ENCODE measurements around the gene MAML3.
A peak's percentile ranks its signal among the peaks of the same experiment; 100 is the strongest.

MAML3 gene

GRCh38 chr4:140153718-140154571 lies at the start of gene MAML3:
MAML3 (minus strand) TSS chr4:140154184; CDS start chr4:140153327, 857 bp downstream.
- H3K9ac ChIP-seq (ENCODE audit: low read depth in 1 of 2, low read length in 2 of 2): peak within 1 kb of the TSS; percentile 83 to 96
- no peaks in the 10 kb centered on the region for H3K36me3 ChIP-seq (ENCODE audit: control insufficient read depth in 2 of 2, insufficient read depth in 2 of 2, low read length in 2 of 2)
- peak within 1 kb of the TSS; percentile 89 to 90 for H3K4me3 ChIP-seq (ENCODE audit: low read length in 2 of 2)
- no peaks in the 10 kb centered on the region for H3K9me3 ChIP-seq (ENCODE audit: control insufficient read depth in 2 of 2, low read length in 2 of 2)
- no peaks in the 10 kb centered on the region for H3K27me3 ChIP-seq (ENCODE audit: control insufficient read depth in 2 of 2, insufficient read depth in 2 of 2, low read length in 2 of 2)
- peaks cover 19 to 28% of the 10 kb centered on the region in 2 donors for H3K4me1 ChIP-seq (ENCODE audit: control insufficient read depth in 2 of 2, insufficient read depth in 2 of 2, low read length in 2 of 2)
- H3K27ac ChIP-seq (ENCODE audit: low read depth in 2 of 2, low read length in 2 of 2): peak within 1 kb of the TSS; percentile 91 to 97

GRCh38 chr4:140198942-140199341 lies 45.0 kb upstream of the MAML3 start:
- H3K27me3 ChIP-seq (ENCODE audit: control insufficient read depth in 2 of 2, insufficient read depth in 2 of 2, low read length in 2 of 2): no peaks in the 10 kb centered on the region
- no peaks in the 10 kb centered on the region for H3K36me3 ChIP-seq (ENCODE audit: control insufficient read depth in 2 of 2, insufficient read depth in 2 of 2, low read length in 2 of 2)
- no peaks in the 10 kb centered on the region for H3K9me3 ChIP-seq (ENCODE audit: control insufficient read depth in 2 of 2, low read length in 2 of 2)
- no peak overlapping the region for H3K4me3 ChIP-seq (ENCODE audit: low read length in 2 of 2)
- no peak overlapping the region for H3K27ac ChIP-seq (ENCODE audit: low read depth in 2 of 2, low read length in 2 of 2)
- no peaks in the 10 kb centered on the region for H3K4me1 ChIP-seq (ENCODE audit: control insufficient read depth in 2 of 2, insufficient read depth in 2 of 2, low read length in 2 of 2)
- H3K9ac ChIP-seq (ENCODE audit: low read depth in 1 of 2, low read length in 2 of 2): no peak overlapping the region

GRCh38 chr4:140195806-140196205 lies 41.8 kb upstream of the MAML3 start:
- no peaks in the 10 kb centered on the region for H3K36me3 ChIP-seq (ENCODE audit: control insufficient read depth in 2 of 2, insufficient read depth in 2 of 2, low read length in 2 of 2)

GRCh38 chr4:140189805-140190204 lies 35.8 kb upstream of the MAML3 start:
- no peaks in the 10 kb centered on the region for H3K27me3 ChIP-seq (ENCODE audit: control insufficient read depth in 2 of 2, insufficient read depth in 2 of 2, low read length in 2 of 2)
- H3K36me3 ChIP-seq (ENCODE audit: control insufficient read depth in 2 of 2, insufficient read depth in 2 of 2, low read length in 2 of 2): no peaks in the 10 kb centered on the region
- H3K27ac ChIP-seq (ENCODE audit: low read depth in 2 of 2, low read length in 2 of 2): no peak overlapping the region
- no peaks in the 10 kb centered on the region for H3K9me3 ChIP-seq (ENCODE audit: control insufficient read depth in 2 of 2, low read length in 2 of 2)
- peaks cover 7 to 11% of the 10 kb centered on the region in 2 donors for H3K4me1 ChIP-seq (ENCODE audit: control insufficient read depth in 2 of 2, insufficient read depth in 2 of 2, low read length in 2 of 2)
- no peak overlapping the region for H3K4me3 ChIP-seq (ENCODE audit: low read length in 2 of 2)
- H3K9ac ChIP-seq (ENCODE audit: low read depth in 1 of 2, low read length in 2 of 2): no peak overlapping the region

More at GRCh38 chr4:140195806-140196205, 41.8 kb upstream of the MAML3 start:
- Histone ChIP-seq H3K9me3 (ENCODE audit: control insufficient read depth in 2 of 2, low read length in 2 of 2) (no peaks in the 10 kb centered on the region), H3K27ac (ENCODE audit: low read depth in 2 of 2, low read length in 2 of 2) (no peak overlapping the region), H3K9ac (ENCODE audit: low read depth in 1 of 2, low read length in 2 of 2) (no peak overlapping the region), H3K4me3 (ENCODE audit: low read length in 2 of 2) (no peak overlapping the region), H3K4me1 (ENCODE audit: control insufficient read depth in 2 of 2, insufficient read depth in 2 of 2, low read length in 2 of 2) (no peaks in the 10 kb centered on the region), H3K27me3 (ENCODE audit: control insufficient read depth in 2 of 2, insufficient read depth in 2 of 2, low read length in 2 of 2) (no peaks in the 10 kb centered on the region)

GRCh38 chr4:140188975-140189374 lies 35.0 kb upstream of the MAML3 start:
- H3K27ac ChIP-seq (ENCODE audit: low read depth in 2 of 2, low read length in 2 of 2): no peak overlapping the region
- H3K27me3 ChIP-seq (ENCODE audit: control insufficient read depth in 2 of 2, insufficient read depth in 2 of 2, low read length in 2 of 2): no peaks in the 10 kb centered on the region
- H3K9me3 ChIP-seq (ENCODE audit: control insufficient read depth in 2 of 2, low read length in 2 of 2): no peaks in the 10 kb centered on the region
- H3K9ac ChIP-seq (ENCODE audit: low read depth in 1 of 2, low read length in 2 of 2): no peak overlapping the region
- no peaks in the 10 kb centered on the region for H3K36me3 ChIP-seq (ENCODE audit: control insufficient read depth in 2 of 2, insufficient read depth in 2 of 2, low read length in 2 of 2)
- H3K4me1 ChIP-seq (ENCODE audit: control insufficient read depth in 2 of 2, insufficient read depth in 2 of 2, low read length in 2 of 2): peaks cover 7 to 11% of the 10 kb centered on the region in 2 donors
- no peak overlapping the region for H3K4me3 ChIP-seq (ENCODE audit: low read length in 2 of 2)

GRCh38 chr4:140187316-140187695 lies 33.3 kb upstream of the MAML3 start:
- Histone ChIP-seq H3K4me3 (ENCODE audit: low read length in 2 of 2) (no peak overlapping the region), H3K27me3 (ENCODE audit: control insufficient read depth in 2 of 2, insufficient read depth in 2 of 2, low read length in 2 of 2) (no peaks in the 10 kb centered on the region), H3K9me3 (ENCODE audit: control insufficient read depth in 2 of 2, low read length in 2 of 2) (no peaks in the 10 kb centered on the region), H3K4me1 (ENCODE audit: control insufficient read depth in 2 of 2, insufficient read depth in 2 of 2, low read length in 2 of 2) (peaks cover 7 to 14% of the 10 kb centered on the region in 2 donors), H3K9ac (ENCODE audit: low read depth in 1 of 2, low read length in 2 of 2) (no peak overlapping the region), H3K27ac (ENCODE audit: low read depth in 2 of 2, low read length in 2 of 2) (peak overlapping the region; percentile 11 to 35), H3K36me3 (ENCODE audit: control insufficient read depth in 2 of 2, insufficient read depth in 2 of 2, low read length in 2 of 2) (no peaks in the 10 kb centered on the region)

- H3K9ac ChIP-seq (ENCODE audit: low read depth in 1 of 2, low read length in 2 of 2): no peak overlapping the region
- peak overlapping the region; percentile 11 to 35 for H3K27ac ChIP-seq (ENCODE audit: low read depth in 2 of 2, low read length in 2 of 2)
- H3K36me3 ChIP-seq (ENCODE audit: control insufficient read depth in 2 of 2, insufficient read depth in 2 of 2, low read length in 2 of 2): no peaks in the 10 kb centered on the region
- no peaks in the 10 kb centered on the region for H3K27me3 ChIP-seq (ENCODE audit: control insufficient read depth in 2 of 2, insufficient read depth in 2 of 2, low read length in 2 of 2)
- no peak overlapping the region for H3K4me3 ChIP-seq (ENCODE audit: low read length in 2 of 2)
- no peaks in the 10 kb centered on the region for H3K9me3 ChIP-seq (ENCODE audit: control insufficient read depth in 2 of 2, low read length in 2 of 2)
- H3K4me1 ChIP-seq (ENCODE audit: control insufficient read depth in 2 of 2, insufficient read depth in 2 of 2, low read length in 2 of 2): peaks cover 7 to 14% of the 10 kb centered on the region in 2 donors
Measured at GRCh38 chr4:140186651-140187315, 32.8 kb upstream of the MAML3 start.

GRCh38 chr4:140186082-140186438 lies 32.1 kb upstream of the MAML3 start:
- peak overlapping the region; percentile 11 to 35 for H3K27ac ChIP-seq (ENCODE audit: low read depth in 2 of 2, low read length in 2 of 2)
- peaks cover 7 to 14% of the 10 kb centered on the region in 2 donors for H3K4me1 ChIP-seq (ENCODE audit: control insufficient read depth in 2 of 2, insufficient read depth in 2 of 2, low read length in 2 of 2)
- H3K27me3 ChIP-seq (ENCODE audit: control insufficient read depth in 2 of 2, insufficient read depth in 2 of 2, low read length in 2 of 2): no peaks in the 10 kb centered on the region
- no peaks in the 10 kb centered on the region for H3K9me3 ChIP-seq (ENCODE audit: control insufficient read depth in 2 of 2, low read length in 2 of 2)
- H3K36me3 ChIP-seq (ENCODE audit: control insufficient read depth in 2 of 2, insufficient read depth in 2 of 2, low read length in 2 of 2): no peaks in the 10 kb centered on the region
- no peak overlapping the region for H3K9ac ChIP-seq (ENCODE audit: low read depth in 1 of 2, low read length in 2 of 2)
- H3K4me3 ChIP-seq (ENCODE audit: low read length in 2 of 2): no peak overlapping the region

GRCh38 chr4:140185412-140186081 lies 31.6 kb upstream of the MAML3 start:
- Histone ChIP-seq H3K36me3 (ENCODE audit: control insufficient read depth in 2 of 2, insufficient read depth in 2 of 2, low read length in 2 of 2) (no peaks in the 10 kb centered on the region), H3K4me3 (ENCODE audit: low read length in 2 of 2) (no peak overlapping the region), H3K27me3 (ENCODE audit: control insufficient read depth in 2 of 2, insufficient read depth in 2 of 2, low read length in 2 of 2) (no peaks in the 10 kb centered on the region), H3K9ac (ENCODE audit: low read depth in 1 of 2, low read length in 2 of 2) (no peak overlapping the region), H3K4me1 (ENCODE audit: control insufficient read depth in 2 of 2, insufficient read depth in 2 of 2, low read length in 2 of 2) (peaks cover 7 to 14% of the 10 kb centered on the region in 2 donors), H3K27ac (ENCODE audit: low read depth in 2 of 2, low read length in 2 of 2) (no peak overlapping the region), H3K9me3 (ENCODE audit: control insufficient read depth in 2 of 2, low read length in 2 of 2) (no peaks in the 10 kb centered on the region)

- H3K27ac ChIP-seq (ENCODE audit: low read depth in 2 of 2, low read length in 2 of 2): peak overlapping the region in 1 of 2 donors; percentile 15
- H3K9me3 ChIP-seq (ENCODE audit: control insufficient read depth in 2 of 2, low read length in 2 of 2): no peaks in the 10 kb centered on the region
- H3K9ac ChIP-seq (ENCODE audit: low read depth in 1 of 2, low read length in 2 of 2): no peak overlapping the region
- H3K4me1 ChIP-seq (ENCODE audit: control insufficient read depth in 2 of 2, insufficient read depth in 2 of 2, low read length in 2 of 2): peaks cover 7 to 19% of the 10 kb centered on the region in 2 donors
- H3K27me3 ChIP-seq (ENCODE audit: control insufficient read depth in 2 of 2, insufficient read depth in 2 of 2, low read length in 2 of 2): no peaks in the 10 kb centered on the region
- no peak overlapping the region for H3K4me3 ChIP-seq (ENCODE audit: low read length in 2 of 2)
- H3K36me3 ChIP-seq (ENCODE audit: control insufficient read depth in 2 of 2, insufficient read depth in 2 of 2, low read length in 2 of 2): no peaks in the 10 kb centered on the region
Measured at GRCh38 chr4:140183270-140183669, 29.3 kb upstream of the MAML3 start.
